GM12878 (cell line): ENCODE results near the gene TRIM47. TPM values are rescaled to one million over a fixed set of nuclear protein-coding genes. Genes with fewer than 3 reads are reported as not detected.

ENCODE experiments used
- ATF7 ChIP-seq: fragments of 450-650 bp; IDR thresholded peaks from 2 replicates; pipeline ENCODE4 v1.6.1; 2016; ENCODE audit warnings: low read depth, mild to moderate bottlenecking
- BACH1 ChIP-seq: fragments of 450-650 bp; IDR thresholded peaks from 2 replicates; pipeline ENCODE4 v1.6.1; 2017; ENCODE audit warnings: mild to moderate bottlenecking, borderline replicate concordance
- BHLHE40 ChIP-seq, 2 experiments: fragments of 450-650 bp in 1 of 2; IDR thresholded peaks; 2 replicates each; pipeline ENCODE4 v1.6.1; 2011 to 2017; ENCODE audit warnings: low read depth in 2 of 2, borderline replicate concordance in 1 of 2, improper control_type of control experiment in 1 of 2, low read length in 1 of 2, mild to moderate bottlenecking in 1 of 2
- CHD2 ChIP-seq: IDR thresholded peaks from 2 replicates; pipeline ENCODE4 v1.6.1; 2011; ENCODE audit warnings: low read depth, low read length, improper control_type of control experiment, borderline replicate concordance
- CREM ChIP-seq: IDR thresholded peaks from 2 replicates; pipeline ENCODE4 v1.6.1; 2014; ENCODE audit warnings: antibody characterized with exemption, low read depth
- EZH2 ChIP-seq: IDR thresholded peaks from 2 replicates; pipeline ENCODE4 v1.6.1; 2012; ENCODE audit warnings: low read depth, mild to moderate bottlenecking, control low read depth, inconsistent platforms, low read length, borderline replicate concordance; ENCODE audit not compliant: control insufficient read depth
- GATAD2B ChIP-seq: fragments of 450-650 bp; conservative IDR thresholded peaks from 2 replicates; pipeline ENCODE4 v1.6.1; 2017; ENCODE audit warnings: low read depth, mild to moderate bottlenecking, moderate library complexity
- IKZF2 ChIP-seq, 2 experiments: fragments of 450-650 bp; IDR thresholded peaks; 2 replicates each; pipeline ENCODE4 v1.6.1; 2017; ENCODE audit warnings: mild to moderate bottlenecking in 2 of 2, moderate library complexity in 2 of 2
- LARP7 ChIP-seq: fragments of 450-650 bp; IDR thresholded peaks from 2 replicates; pipeline ENCODE4 v1.6.1; 2017; ENCODE audit warnings: mild to moderate bottlenecking
- MTA2 ChIP-seq: fragments of 450-650 bp; IDR thresholded peaks from 2 replicates; pipeline ENCODE4 v1.6.1; 2016; ENCODE audit warnings: low read depth, mild to moderate bottlenecking, moderate library complexity
- NFXL1 ChIP-seq: fragments of 450-650 bp; IDR thresholded peaks from 2 replicates; pipeline ENCODE4 v1.6.1; 2017; ENCODE audit warnings: antibody characterized with exemption, mild to moderate bottlenecking, borderline replicate concordance
- NFYA ChIP-seq: IDR thresholded peaks from 2 replicates; pipeline ENCODE4 v1.6.1; 2011; ENCODE audit warnings: low read depth, mild to moderate bottlenecking, low read length, improper control_type of control experiment, borderline replicate concordance
- NRF1 ChIP-seq: conservative IDR thresholded peaks from 2 replicates; pipeline ENCODE4 v1.6.1; 2011; ENCODE audit warnings: mild to moderate bottlenecking, low read depth, low read length, improper control_type of control experiment
- PAX5 ChIP-seq: IDR thresholded peaks from 2 replicates; pipeline ENCODE4 v1.6.1; 2011; ENCODE audit warnings: low read depth, low read length, borderline replicate concordance
- RAD51 ChIP-seq: fragments of 450-650 bp; IDR thresholded peaks from 2 replicates; pipeline ENCODE4 v1.6.1; 2016; ENCODE audit warnings: moderate library complexity, mild to moderate bottlenecking, inconsistent platforms
- SMC3 ChIP-seq: IDR thresholded peaks from 2 replicates; pipeline ENCODE4 v1.6.1; 2011; ENCODE audit warnings: low read length, improper control_type of control experiment, borderline replicate concordance
- SP1 ChIP-seq: IDR thresholded peaks from one replicate; pipeline ENCODE4 v1.6.1; 2011; ENCODE audit warnings: low read depth, low read length
- SREBF2 ChIP-seq: IDR thresholded peaks from 2 replicates; pipeline ENCODE4 v1.6.1; 2012; ENCODE audit warnings: mild to moderate bottlenecking, low read length
- TARDBP ChIP-seq: IDR thresholded peaks from 2 replicates; pipeline ENCODE4 v1.6.1; 2016; ENCODE audit warnings: borderline replicate concordance
- TCF12 ChIP-seq: IDR thresholded peaks from 2 replicates; pipeline ENCODE4 v1.6.1; 2011; ENCODE audit warnings: low read depth, mild to moderate bottlenecking, low read length
- YY1 ChIP-seq: IDR thresholded peaks from 2 replicates; pipeline ENCODE4 v1.6.1; 2011; ENCODE audit warnings: low read depth, mild to moderate bottlenecking, low read length
- polyA plus RNA-seq, 11 experiments: library from polyadenylated mRNA; depleted of rRNA in 4 of 11; unstranded in 6 of 11; stranded (reverse) in 5 of 11; fragments of >200 nt; fragmentation: Nextera tagmentation in 4 of 11; fragmentation: Illumina TruSeq in 1 of 11; extraction: Ambion mirVana in 4 of 11; extraction: Trizol in 1 of 11; gene quantifications; 1 replicate in 1 of 11; 2 replicates in 10 of 11; pipeline versions ENCODE4 v1.2.1 to v1.2.3, GENCODE V29; 2011 to 2016; ENCODE audit warnings: inconsistent platforms in 2 of 11, missing spikeins in 2 of 11, low read depth in 1 of 11
- total RNA-seq, 4 experiments: library from RNA; depleted of rRNA in 3 of 4; stranded (reverse); fragments of >200 nt in 3 of 4; fragmentation: Illumina TruSeq in 1 of 4; extraction: Trizol in 1 of 4; gene quantifications; 2 replicates each; pipeline versions ENCODE4 v1.2.1 to v1.2.3, GENCODE V29; 2013 to 2021
- TF ChIP-seq, protein P1 (sequence below): fragments of 450-650 bp; IDR thresholded peaks from 2 replicates; pipeline ENCODE4 v1.6.1; 2017; ENCODE audit warnings: mild to moderate bottlenecking, moderate library complexity
- TF ChIP-seq, protein P2 (sequence below): IDR thresholded peaks from 2 replicates; pipeline ENCODE4 v1.6.1; 2011; ENCODE audit warnings: mild to moderate bottlenecking, low read depth, low read length, moderate library complexity; ENCODE audit not compliant: insufficient replicate concordance
- TF ChIP-seq, protein P3 (sequence below): fragments of 450-650 bp; IDR thresholded peaks from 2 replicates; pipeline ENCODE4 v1.6.1; 2018; ENCODE audit warnings: mild to moderate bottlenecking, low read depth, moderate library complexity; ENCODE audit not compliant: partially characterized antibody

Gene TRIM47
- total and polyA plus RNA-seq, 10 of the 15 experiments (the other 5 are each of a cell fraction or from before 2014, with no cell fraction given), result 0.35 to 9.7 (median 5.3) TPM

DNA sequence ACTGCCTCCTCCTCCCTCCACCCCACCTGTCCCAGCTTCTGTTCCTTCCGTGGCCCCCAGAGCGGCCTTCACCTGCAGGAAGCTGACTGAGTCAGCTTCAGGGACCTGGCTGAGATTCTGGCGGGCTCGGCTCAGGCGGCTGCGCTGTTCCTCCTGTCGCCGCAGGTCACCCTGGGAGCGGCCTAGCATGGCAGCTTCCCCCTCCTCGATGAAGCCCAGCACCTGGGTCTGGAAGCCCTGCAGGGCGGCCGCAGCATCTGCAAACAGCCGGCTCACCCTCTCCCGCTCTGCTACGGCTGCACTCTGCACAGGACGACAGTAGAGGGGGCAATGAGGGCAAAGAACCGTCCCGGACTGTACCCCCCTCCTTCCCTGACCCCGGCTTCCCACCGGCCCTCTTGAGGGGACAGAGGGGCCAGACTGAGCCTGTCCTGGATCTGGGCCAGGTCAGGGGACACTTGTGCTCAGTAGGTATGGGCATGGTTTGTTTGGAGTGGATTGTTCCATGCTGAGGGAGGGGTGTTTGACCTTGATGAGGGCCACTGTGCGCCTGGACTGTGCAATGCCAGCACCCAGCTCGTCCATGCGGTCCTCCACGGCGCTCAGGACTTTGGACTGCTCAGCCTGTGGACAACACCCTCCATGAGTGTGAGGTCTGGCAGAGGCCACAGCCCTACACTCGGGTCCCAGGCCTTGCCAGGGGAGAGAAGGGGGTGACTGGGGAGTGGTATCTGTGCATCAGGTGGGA, 2.0 kb downstream of the TRIM47 start (continued):
- TF ChIP-seq YY1 (no peak), SREBF2 (no peak), NRF1 (no peak), RAD51 (no peak), LARP7 (peak; percentile 44; the same call in 1 of the 2 replicates), NFYA (no peak), BHLHE40 (IDR thresholded peaks at IDR 0.05; ENCODE audit: borderline replicate concordance in 1 of 2, low read depth in 2 of 2, low read length in 1 of 2) (no peak), EZH2 (no peak), PAX5 (no peak), GATAD2B (no peak; the same call in 1 of the 2 replicates), CHD2 (no peak), TCF12 (0 out of 2 replicates have a peak, but pooled peaks have one; percentile 17), BACH1 (no peak), CREM (no peak), SP1 (no peak), SMC3 (no peak; the same call in 1 of the 2 replicates), ATF7 (no peak), TARDBP (no peak), NFXL1 (no peak), MTA2 (0 out of 2 replicates have a peak, but pooled peaks have one; percentile 3), IKZF2 (IDR thresholded peaks at IDR 0.05) (no peak)
- TF ChIP-seq, protein P1, sequence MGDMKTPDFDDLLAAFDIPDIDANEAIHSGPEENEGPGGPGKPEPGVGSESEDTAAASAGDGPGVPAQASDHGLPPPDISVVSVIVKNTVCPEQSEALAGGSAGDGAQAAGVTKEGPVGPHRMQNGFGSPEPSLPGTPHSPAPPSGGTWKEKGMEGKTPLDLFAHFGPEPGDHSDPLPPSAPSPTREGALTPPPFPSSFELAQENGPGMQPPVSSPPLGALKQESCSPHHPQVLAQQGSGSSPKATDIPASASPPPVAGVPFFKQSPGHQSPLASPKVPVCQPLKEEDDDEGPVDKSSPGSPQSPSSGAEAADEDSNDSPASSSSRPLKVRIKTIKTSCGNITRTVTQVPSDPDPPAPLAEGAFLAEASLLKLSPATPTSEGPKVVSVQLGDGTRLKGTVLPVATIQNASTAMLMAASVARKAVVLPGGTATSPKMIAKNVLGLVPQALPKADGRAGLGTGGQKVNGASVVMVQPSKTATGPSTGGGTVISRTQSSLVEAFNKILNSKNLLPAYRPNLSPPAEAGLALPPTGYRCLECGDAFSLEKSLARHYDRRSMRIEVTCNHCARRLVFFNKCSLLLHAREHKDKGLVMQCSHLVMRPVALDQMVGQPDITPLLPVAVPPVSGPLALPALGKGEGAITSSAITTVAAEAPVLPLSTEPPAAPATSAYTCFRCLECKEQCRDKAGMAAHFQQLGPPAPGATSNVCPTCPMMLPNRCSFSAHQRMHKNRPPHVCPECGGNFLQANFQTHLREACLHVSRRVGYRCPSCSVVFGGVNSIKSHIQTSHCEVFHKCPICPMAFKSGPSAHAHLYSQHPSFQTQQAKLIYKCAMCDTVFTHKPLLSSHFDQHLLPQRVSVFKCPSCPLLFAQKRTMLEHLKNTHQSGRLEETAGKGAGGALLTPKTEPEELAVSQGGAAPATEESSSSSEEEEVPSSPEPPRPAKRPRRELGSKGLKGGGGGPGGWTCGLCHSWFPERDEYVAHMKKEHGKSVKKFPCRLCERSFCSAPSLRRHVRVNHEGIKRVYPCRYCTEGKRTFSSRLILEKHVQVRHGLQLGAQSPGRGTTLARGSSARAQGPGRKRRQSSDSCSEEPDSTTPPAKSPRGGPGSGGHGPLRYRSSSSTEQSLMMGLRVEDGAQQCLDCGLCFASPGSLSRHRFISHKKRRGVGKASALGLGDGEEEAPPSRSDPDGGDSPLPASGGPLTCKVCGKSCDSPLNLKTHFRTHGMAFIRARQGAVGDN, result 0 out of 2 replicates have a peak, but pooled peaks have one; percentile 30
- TF ChIP-seq, protein P2, sequence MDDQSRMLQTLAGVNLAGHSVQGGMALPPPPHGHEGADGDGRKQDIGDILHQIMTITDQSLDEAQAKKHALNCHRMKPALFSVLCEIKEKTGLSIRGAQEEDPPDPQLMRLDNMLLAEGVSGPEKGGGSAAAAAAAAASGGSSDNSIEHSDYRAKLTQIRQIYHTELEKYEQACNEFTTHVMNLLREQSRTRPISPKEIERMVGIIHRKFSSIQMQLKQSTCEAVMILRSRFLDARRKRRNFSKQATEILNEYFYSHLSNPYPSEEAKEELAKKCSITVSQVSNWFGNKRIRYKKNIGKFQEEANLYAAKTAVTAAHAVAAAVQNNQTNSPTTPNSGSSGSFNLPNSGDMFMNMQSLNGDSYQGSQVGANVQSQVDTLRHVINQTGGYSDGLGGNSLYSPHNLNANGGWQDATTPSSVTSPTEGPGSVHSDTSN, result no peak
- TF ChIP-seq, protein P3, sequence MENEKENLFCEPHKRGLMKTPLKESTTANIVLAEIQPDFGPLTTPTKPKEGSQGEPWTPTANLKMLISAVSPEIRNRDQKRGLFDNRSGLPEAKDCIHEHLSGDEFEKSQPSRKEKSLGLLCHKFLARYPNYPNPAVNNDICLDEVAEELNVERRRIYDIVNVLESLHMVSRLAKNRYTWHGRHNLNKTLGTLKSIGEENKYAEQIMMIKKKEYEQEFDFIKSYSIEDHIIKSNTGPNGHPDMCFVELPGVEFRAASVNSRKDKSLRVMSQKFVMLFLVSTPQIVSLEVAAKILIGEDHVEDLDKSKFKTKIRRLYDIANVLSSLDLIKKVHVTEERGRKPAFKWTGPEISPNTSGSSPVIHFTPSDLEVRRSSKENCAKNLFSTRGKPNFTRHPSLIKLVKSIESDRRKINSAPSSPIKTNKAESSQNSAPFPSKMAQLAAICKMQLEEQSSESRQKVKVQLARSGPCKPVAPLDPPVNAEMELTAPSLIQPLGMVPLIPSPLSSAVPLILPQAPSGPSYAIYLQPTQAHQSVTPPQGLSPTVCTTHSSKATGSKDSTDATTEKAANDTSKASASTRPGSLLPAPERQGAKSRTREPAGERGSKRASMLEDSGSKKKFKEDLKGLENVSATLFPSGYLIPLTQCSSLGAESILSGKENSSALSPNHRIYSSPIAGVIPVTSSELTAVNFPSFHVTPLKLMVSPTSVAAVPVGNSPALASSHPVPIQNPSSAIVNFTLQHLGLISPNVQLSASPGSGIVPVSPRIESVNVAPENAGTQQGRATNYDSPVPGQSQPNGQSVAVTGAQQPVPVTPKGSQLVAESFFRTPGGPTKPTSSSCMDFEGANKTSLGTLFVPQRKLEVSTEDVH, result no peak
